AG08395 (cell line): ENCODE measurements around the gene MFRP.

Experiments used
- DNase-seq: peaks from one replicate; pipeline ENCODE4 v3.0.0; 2012; ENCODE audit warnings: mixed read lengths, low spot score

Gene MFRP

DNA sequence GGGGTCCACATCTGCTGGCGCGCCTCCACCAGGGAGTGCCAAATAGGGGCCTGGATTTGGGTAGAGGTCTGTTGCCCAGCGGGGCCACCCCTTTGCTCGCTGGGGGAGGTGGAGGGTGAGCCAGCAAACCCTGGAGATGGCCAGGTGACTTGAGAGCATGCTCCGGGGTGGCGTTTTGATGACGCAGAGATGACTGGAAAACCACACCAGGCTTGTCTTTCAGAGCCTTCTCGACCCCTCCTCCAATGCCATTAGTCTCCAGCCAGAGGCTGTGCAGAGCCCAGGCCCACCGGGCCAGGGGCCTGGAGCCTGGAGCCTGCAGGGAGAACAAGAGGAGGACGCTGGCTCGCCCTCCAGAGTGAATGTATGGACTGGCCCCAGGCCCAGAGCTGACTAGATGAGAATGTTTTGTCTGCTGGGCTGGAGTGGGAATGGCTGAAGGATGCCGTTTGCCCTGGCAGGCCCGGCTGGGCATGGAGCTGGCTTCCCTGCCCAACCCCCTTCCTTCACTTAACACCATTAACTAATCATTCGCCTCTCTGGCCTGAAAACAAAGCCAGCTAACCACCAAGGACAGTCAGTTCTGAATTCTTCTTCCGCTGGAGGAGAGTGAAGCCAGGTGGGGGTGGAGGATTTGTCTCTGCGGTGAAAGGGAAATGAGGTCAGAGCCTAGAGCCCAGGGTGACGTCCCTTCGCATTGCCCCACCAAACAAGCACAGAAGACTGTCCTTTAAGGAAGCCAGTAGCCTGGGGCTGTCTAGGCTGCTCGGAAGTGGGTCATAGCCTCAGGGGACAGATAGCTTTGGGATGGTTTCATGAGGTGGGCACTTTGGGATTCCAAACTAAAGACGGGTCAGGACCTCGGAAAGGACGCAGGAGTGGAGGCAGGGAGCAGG, 28.0 kb downstream of the MFRP start:
- peak; percentile 10 for DNase-seq

DNA sequence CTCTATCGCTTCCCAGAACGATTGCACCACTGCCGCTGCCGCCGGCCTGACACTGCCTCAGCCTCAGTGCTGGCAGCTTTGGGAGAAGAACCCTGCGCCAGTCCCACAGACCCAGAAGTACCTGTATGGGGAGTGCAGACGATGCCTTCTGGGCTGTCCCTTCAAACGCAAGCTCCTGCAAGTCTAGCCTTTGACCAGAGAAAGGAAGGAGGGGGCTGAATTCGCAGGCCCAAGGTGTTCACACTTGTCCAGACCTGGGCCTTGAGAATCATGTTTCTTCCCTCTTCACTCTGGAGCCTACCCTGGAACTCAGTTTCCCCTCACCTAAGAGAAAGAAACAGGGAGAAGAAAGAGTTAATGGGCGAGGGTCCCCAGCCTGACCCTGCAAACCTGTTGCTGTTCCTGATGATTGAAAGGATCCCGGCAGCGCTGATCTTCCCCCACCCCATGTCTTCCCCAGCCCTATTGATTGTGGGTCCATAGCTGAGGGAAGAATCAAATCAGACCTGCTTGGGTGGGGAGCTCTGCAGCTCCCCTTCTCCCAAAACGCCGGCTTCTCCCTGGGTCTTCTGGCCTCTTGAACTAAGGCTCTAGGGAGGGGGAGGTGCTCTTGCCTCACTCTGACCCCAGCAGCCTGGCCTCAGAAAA, 28.8 kb downstream of the MFRP start:
- DNase-seq = no peak

DNA sequence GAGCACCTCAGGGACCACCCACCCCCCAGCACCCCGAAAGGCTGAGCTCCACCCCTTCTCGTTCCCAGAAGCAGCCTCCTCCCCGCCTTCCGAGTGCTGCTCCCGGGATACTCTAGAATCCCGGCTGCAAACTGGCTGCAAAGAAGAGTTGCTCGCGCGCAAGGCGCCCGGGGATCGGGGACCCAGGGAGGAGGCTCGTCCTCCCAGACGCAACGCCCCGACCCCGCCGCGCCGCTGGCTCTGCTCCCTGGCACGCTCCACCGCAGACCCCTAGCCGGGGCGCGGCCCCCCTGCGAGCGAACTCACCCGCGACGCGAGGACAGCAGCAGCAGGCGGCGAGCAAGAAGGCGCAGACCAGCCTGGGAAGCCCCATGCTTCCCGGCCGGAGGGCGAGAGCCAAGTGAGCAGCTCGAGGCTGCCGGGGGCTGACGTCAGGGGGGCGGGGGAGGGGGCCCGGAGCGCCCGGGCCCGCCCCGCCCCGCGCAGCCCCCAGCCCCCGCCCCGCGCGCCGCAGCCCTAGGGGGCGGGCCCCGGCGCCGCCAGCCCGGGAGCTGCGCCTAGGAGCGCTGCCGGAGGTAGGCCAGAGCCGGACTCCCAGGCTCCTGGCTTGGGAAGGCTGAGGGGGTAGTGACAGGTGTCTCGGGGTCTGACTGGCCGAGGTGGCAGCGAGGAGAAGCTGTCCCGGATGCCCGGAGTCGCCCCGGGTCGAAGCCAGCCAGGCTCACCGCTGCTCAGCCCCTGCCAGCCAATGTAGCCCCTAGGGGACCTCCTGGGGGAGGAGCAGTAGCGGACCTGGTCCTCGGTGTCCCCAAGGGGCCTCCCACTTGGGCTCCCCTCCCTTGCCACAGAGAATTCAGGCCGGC, 29.5 kb downstream of the MFRP start, which contains the start of gene MCAM:
TSS of gene MCAM (minus strand) at position 402 of the 863 bp plus-strand sequence. CDS start at position 373, 29 bp downstream.
- DNase-seq = peak; percentile 32

DNA sequence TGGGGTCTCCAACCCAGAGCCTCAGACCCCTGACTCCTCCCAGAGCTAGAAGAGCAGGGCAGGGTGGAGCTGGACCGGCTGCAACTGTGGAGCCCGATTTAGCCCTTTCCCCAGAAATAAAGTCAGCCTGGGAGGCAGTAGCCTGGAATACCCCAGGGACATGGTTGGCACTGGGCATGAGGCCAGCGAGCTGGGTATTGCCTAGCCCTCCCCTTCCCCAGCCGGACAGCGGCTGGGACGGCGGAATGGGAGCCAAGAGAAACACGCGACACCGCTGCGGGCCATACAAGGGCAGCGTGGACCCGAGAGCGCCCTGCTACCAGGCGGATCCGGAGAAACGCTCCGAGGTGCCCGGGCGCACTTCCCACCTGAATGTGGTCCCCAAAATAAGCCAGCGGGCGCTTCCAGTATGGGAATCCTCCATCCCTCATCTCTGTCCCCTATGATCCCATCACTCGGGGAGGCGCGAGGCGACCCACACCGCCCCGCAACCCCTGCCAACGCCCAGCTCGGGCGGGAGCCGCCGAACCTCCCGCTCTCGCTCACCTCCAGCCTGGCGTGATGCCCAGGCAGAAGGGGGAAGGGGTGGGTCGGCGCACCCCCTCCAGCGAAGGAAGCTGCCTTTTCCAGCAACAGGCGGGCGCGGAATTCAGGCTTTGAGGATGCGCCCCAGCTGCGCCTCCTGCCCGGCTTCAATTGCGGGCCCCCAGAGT, 30.3 kb downstream of the MFRP start:
- no peak for DNase-seq

- peak; percentile 31 for DNase-seq
Measured at GRCh38 chr11:119315131-119316015, 31.1 kb downstream of the MFRP start.

- no peak for DNase-seq
Measured at GRCh38 chr11:119314726-119315125, 31.8 kb downstream of the MFRP start.

- no peak for DNase-seq
Measured at GRCh38 chr11:119310682-119311052, 35.8 kb downstream of the MFRP start.

DNA sequence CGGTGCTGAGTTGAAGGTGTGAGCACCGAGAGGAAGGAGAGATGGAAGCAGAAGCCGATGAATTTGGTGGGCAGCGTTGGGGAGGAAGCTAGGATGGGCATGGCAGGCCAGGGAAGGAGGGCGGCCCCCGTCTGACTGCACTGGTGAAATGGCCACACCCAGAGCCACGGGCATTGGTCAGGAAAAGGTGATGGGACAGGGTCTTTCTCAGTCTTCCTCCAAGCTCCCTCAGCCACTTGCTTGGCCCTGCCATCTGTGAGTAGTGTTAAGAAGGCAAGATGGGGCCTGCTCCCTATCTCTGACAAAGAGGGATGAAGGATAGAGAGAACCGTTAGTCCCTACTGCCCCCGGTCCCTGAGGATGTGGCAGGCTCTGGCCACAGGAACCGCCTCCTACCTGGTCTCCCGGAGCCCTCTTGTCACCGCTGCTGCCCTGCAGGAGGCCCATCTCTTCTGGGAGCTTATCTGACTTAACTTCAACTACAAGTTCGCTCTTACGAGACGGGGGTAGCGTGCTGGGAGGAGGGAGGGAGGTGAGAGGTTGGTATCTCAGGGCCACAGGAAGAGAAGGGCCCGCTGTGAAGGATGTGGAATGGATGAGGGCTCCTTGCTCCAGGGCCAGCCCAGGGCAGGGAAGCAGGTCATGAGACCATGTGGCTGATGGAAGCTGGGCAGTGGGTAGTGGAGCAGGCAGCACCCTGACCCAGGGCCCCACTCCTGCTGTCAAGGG, 36.4 kb downstream of the MFRP start:
- DNase-seq = no peak

GRCh38 chr11:119309411-119309810, 37.1 kb downstream of the MFRP start:
- DNase-seq = no peak

DNA sequence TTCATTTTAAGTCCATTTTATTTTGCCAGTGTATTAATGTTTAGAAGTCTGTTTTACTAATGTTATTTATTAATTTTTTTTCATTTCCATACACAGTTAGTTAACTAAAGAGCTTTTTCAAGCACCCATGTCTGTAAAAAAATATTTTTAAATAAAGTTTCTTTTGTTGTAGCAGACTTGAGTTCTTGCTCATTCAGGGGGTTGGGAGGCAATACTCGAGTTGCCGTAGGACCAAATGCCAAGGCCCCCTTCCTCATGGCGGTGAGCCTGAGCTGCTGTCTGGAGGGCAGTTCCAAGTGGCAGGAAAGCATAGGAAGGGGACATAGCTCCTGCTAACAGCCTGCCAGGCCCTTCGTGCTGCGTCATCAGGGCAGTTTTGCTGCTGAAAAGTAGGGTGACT, 38.5 kb downstream of the MFRP start:
- DNase-seq = no peak

GRCh38 chr11:119307219-119307618, 39.3 kb downstream of the MFRP start:
- no peak for DNase-seq

DNA sequence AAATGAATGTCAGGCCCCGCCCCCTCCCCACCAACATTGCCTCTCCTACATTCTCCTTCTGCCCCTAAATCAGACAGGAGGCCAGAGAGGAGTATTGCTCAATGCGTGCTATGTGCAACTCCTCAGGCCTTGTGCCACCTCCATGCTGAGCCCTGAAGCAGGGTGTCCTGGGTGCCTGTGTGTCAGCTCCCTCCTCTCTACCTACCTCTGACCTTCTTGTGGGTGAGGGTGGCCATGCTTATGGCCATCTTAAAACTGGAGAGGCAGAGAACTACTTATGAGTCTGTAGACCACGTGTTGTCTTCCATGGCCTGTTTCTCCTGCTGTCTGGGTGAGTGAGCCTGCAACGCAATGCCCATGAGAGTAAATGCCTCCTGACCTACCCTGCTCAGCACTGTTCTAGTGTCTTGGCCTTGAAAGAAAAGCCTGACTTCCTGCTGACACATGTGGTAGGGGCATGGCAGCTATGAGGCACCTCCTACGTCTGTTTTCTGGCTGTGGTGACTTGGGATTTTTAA, 40.1 kb downstream of the MFRP start:
- peak; percentile 27 for DNase-seq

DNA sequence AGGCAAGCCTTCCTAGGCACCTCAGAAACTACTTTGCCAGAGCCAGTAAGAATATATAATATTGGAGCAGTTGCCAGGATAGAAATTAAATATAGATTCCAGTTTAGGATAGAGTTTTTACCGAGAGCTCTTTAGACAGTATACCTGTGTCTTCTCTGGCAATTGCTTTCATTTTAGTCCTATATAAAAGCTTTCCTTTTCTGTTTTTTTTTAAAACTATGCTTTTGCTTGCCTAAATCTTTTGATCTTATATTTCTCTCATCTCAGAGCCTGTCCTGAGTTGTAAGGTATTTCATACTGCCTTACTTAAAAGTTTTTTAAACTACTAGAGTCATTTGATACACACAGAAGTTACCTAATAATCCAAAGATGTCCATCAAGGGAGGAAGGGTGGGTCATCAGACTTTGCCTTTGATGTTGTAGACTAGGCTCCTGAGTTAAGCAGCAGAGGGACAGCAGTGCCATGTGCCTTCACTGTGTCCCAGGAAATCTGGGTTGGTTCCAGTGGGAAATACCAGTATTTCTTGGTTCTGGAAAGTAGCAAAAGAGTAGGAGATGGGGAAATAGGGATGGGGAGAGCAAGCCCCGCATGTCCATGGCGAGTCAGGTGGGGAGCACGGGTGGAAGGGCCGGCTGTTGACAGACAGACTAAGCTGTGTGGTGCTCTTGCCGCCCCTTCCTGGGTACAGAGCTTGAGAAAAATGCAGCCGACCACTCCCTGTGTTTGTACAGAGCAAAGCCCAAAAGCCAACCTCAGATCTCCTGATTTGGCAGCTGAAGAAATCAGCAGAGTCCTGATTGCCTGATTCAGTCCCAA, 40.7 kb downstream of the MFRP start:
- DNase-seq = no peak

- no peak for DNase-seq
Measured at GRCh38 chr11:119303227-119303718, 43.2 kb downstream of the MFRP start.

DNA sequence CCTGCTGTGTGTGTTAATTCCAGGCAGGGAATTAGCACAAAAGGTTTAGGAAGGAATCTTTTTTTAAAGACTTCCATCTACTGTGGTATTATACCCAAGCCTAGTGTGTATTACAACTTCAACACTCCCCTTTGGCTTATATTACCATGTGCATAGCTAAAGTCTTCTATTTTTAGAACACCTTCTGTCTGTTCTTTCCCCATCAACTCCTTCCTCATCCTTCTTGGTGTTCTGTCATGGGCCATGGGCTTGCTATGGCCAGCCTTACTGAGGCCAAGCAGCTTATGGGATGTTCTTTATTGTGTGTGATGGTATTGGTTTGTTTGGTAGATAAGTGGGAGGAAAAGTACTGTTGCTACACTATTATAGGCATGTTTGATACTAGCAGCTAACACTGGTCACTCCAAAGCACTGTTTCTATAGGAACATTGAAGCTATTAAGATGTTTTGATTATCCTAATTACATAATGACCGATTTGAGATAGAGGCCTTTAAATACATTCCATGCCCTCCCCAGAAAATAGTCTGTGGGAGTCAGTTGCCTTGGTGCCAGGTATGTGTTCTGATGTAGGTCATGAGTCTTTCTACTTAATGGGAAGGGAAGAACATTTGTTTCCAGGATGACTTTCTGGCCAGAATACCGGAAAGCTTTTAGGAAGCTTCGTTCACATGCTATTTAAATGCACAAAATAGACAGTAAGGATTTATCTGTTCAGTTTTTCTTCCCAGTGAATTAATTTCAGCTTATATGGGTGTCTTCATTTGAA, 46.1 kb downstream of the MFRP start:
- no peak for DNase-seq

DNA sequence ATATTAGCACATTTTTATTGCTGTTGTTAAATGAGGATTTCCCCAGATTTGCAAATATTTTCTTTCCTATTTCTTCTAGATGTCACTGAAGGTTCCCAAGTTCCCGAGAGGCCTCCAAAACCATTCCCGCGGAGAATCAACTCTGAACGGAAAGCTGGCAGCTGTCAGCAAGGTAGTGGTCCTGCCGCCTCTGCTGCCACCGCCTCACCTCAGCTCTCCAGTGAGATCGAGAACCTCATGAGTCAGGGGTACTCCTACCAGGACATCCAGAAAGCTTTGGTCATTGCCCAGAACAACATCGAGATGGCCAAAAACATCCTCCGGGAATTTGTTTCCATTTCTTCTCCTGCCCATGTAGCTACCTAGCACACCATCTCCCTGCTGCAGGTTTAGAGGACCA, 47.1 kb downstream of the MFRP start:
- DNase-seq = no peak

- DNase-seq = no peak
Measured at GRCh38 chr11:119298726-119299125, 47.8 kb downstream of the MFRP start.

DNA sequence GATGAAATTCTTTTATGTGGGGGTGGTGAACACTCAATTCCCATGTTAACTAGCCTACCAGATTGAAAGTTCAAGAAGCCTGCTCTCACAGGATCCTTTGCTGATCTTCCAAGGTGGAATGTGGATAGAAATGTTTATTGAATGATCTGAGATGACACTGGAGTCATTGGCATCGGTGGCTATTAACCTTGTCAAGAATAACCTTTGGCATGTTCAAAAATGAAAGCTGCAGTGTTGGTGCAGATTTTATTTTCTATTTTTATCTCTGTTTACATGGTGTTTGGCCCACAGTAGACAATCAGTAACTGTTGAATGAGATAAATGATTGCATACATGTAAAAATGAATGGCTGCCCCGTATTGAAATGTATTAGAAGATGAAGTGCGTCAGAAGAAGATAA, 48.6 kb downstream of the MFRP start:
- DNase-seq = no peak
